Stomach (tissue), 4 donors: ENCODE data around the gene SBF2.

ENCODE experiments used
- EP300 ChIP-seq: sonication (generic); formaldehyde crosslinking; IDR thresholded peaks from one replicate; pipeline ENCODE4 v1.6.1; 2017; ENCODE audit warnings: antibody characterized with exemption
- POLR2A ChIP-seq, 4 donors: fragments of 450-650 bp; IDR thresholded peaks; one replicate each; pipeline ENCODE4 v1.6.1; 2016; ENCODE audit warnings: antibody characterized with exemption in 4 of 4, control low read depth in 2 of 4, mild to moderate bottlenecking in 1 of 4, moderate library complexity in 1 of 4
- POLR2AphosphoS5 ChIP-seq, 3 donors: sonication (generic); formaldehyde crosslinking; IDR thresholded peaks; one replicate each; pipeline ENCODE4 v1.6.1; 2016; ENCODE audit warnings: antibody characterized with exemption in 3 of 3
- TF ChIP-seq, protein P1 (sequence below), 7 experiments: fragments of 450-650 bp in 4 of 7; fragments of 200-600 bp in 3 of 7; sonication (generic) in 3 of 7; IDR thresholded peaks; one replicate each; pipeline ENCODE4 v1.5.1; 2016 to 2019; ENCODE audit warnings: antibody characterized with exemption in 7 of 7, control low read depth in 2 of 7, mild to moderate bottlenecking in 1 of 7

DNA sequence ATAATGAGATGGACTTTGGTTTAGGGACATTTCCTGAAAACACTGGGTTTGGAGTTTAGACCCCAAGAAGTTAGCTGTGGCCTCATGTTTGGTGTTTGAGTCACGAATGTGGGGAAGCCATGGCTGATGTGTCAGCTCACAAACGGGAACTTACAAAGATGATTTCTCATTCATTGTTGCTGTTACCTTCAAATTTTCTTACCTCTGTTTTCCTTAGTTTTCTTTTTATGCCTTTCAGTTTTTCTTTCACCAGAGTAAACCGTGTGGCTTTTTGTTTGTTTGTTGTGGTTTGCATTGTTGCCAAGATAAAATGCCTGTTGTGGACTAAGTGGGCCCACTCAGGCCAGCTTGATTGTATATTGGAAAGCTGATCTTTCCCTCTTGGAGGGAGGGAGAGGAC lies 541.0 kb downstream of the SBF2 start:
- TF ChIP-seq, protein P1, sequence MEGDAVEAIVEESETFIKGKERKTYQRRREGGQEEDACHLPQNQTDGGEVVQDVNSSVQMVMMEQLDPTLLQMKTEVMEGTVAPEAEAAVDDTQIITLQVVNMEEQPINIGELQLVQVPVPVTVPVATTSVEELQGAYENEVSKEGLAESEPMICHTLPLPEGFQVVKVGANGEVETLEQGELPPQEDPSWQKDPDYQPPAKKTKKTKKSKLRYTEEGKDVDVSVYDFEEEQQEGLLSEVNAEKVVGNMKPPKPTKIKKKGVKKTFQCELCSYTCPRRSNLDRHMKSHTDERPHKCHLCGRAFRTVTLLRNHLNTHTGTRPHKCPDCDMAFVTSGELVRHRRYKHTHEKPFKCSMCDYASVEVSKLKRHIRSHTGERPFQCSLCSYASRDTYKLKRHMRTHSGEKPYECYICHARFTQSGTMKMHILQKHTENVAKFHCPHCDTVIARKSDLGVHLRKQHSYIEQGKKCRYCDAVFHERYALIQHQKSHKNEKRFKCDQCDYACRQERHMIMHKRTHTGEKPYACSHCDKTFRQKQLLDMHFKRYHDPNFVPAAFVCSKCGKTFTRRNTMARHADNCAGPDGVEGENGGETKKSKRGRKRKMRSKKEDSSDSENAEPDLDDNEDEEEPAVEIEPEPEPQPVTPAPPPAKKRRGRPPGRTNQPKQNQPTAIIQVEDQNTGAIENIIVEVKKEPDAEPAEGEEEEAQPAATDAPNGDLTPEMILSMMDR (IDR thresholded peaks at IDR 0.05): no peak
- no peak for TF ChIP-seq EP300
- no peak for TF ChIP-seq POLR2A (IDR thresholded peaks at IDR 0.05)
- no peak for TF ChIP-seq POLR2AphosphoS5 (IDR thresholded peaks at IDR 0.05)
